PC-9 (cell line): ENCODE measurements around the gene CDKN2B. TPM values are rescaled to one million over a fixed set of nuclear protein-coding genes. Genes with fewer than 3 reads are reported as not detected.

Experiments used
- BruUV-seq: library from RNA; stranded (reverse); fragments of 400-500 nt; replicated peaks from 2 replicates; lab custom pipeline; 2021; lab: Mats Ljungman, UMichigan
- CTCF ChIA-PET: fragments of 300-600 bp; sonication (Branson Sonifier 250); formaldehyde crosslinking; loops from one replicate; lab custom pipeline; 2022; ENCODE audit warnings: antibody characterized with exemption; lab: Charles Lee
- POLR2A ChIA-PET: fragments of 300-600 bp; sonication (Branson Sonifier 250); formaldehyde crosslinking; loops from one replicate; lab custom pipeline; 2022; ENCODE audit warnings: antibody characterized with exemption; ENCODE audit not compliant: unreplicated experiment; lab: Charles Lee
- DNase-seq, 2 experiments: peaks; one replicate each; pipeline versions ENCODE4 v3.0.0 to v3.0.0-alpha.2; 2015 to 2022; ENCODE audit warnings: mixed read lengths in 1 of 2
- H2AFZ ChIP-seq: fragments of 200-600 bp; sonication (generic); 2 replicates; pipeline ENCODE4 v1.8.1; 2017; ENCODE audit warnings: antibody characterized with exemption
- H3F3A ChIP-seq: fragments of 200-600 bp; sonication (generic); 2 replicates; pipeline ENCODE4 v1.8.1; 2017; ENCODE audit warnings: antibody characterized with exemption, mild to moderate bottlenecking, low read depth; ENCODE audit not compliant: insufficient read depth
- H3K27ac ChIP-seq: fragments of 200-600 bp; sonication (generic); 2 replicates; pipeline ENCODE4 v1.6.1; 2016; ENCODE audit warnings: mixed run types
- H3K27me3 ChIP-seq: fragments of 200-600 bp; sonication (generic); 2 replicates; pipeline ENCODE4 v1.6.1; 2016; ENCODE audit warnings: low read depth, mixed run types; ENCODE audit not compliant: insufficient read depth
- H3K36me3 ChIP-seq: fragments of 200-600 bp; sonication (generic); 2 replicates; pipeline ENCODE4 v1.6.1; 2016; ENCODE audit warnings: low read depth, mixed run types
- H3K4me1 ChIP-seq: fragments of 200-600 bp; sonication (generic); replicated peaks from 2 replicates; pipeline ENCODE4 v1.6.1; 2016; ENCODE audit warnings: mixed run types; ENCODE audit not compliant: insufficient read depth
- H3K4me2 ChIP-seq: fragments of 200-600 bp; sonication (generic); 2 replicates; pipeline ENCODE4 v1.6.1; 2017; ENCODE audit warnings: mixed run types
- H3K4me3 ChIP-seq: fragments of 200-600 bp; sonication (generic); 2 replicates; pipeline ENCODE4 v1.6.1; 2016; ENCODE audit warnings: mixed run types
- H3K79me2 ChIP-seq: fragments of 200-600 bp; sonication (generic); 2 replicates; pipeline ENCODE4 v1.6.1; 2017; ENCODE audit warnings: low read depth, mixed run types
- H3K9me2 ChIP-seq: fragments of 200-600 bp; sonication (generic); 2 replicates; pipeline ENCODE4 v1.8.1; 2017; ENCODE audit warnings: mild to moderate bottlenecking; ENCODE audit not compliant: insufficient read depth
- H3K9me3 ChIP-seq: fragments of 200-600 bp; sonication (generic); 2 replicates; pipeline ENCODE4 v1.8.1; 2016; ENCODE audit warnings: low read depth; ENCODE audit not compliant: insufficient read depth
- H4K20me1 ChIP-seq: fragments of 200-600 bp; sonication (generic); 2 replicates; pipeline ENCODE4 v1.8.1; 2017; ENCODE audit not compliant: insufficient read depth
- CTCF ChIP-seq: fragments of 200-600 bp; sonication (generic); conservative IDR thresholded peaks from 2 replicates; pipeline ENCODE4 v1.6.1; 2017; ENCODE audit warnings: mixed run types, antibody characterized with exemption, mild to moderate bottlenecking, moderate library complexity
- EZH2 ChIP-seq: fragments of 200-600 bp; sonication (generic); IDR thresholded peaks from 2 replicates; pipeline ENCODE4 v1.8.0; 2017; ENCODE audit warnings: antibody characterized with exemption, low read depth
- intact Hi-C: fragments of 100-400 bp; cut with micrococcal nuclease; formaldehyde crosslinking; loops from one replicate; pipeline ENCODE4 v1.10.0; 2022; ENCODE audit not compliant: unreplicated experiment
- total RNA-seq: library from RNA; stranded (reverse); gene quantifications from 2 replicates; pipeline ENCODE4 v1.2.3, GENCODE V29; 2021

Gene CDKN2B
- total RNA-seq, 1 experiment from 2014 or later: 33.8 TPM

- intact Hi-C loops: loop anchor here (2.0 to 5.0 kb wide), 3 partner anchors 38 to 221 kb away; no protein-coding TSS in a partner anchor
- CTCF ChIA-PET: interaction anchor here (0.7 kb wide), 1 partner anchor 222 kb away, joined by 3 read pairs; no protein-coding TSS in a partner anchor
Observed at GRCh38 chr9:22035591-22036011, 26.5 kb upstream of the CDKN2B start.

GRCh38 chr9:22033012-22033630 is 24.0 kb upstream of the CDKN2B start:
- no peak overlapping the region for H3K4me3 ChIP-seq
- no peaks in the 10 kb centered on the region for H3K9me2 ChIP-seq
- no peak overlapping the region for H3K4me2 ChIP-seq
- intact Hi-C loops: no loop called here
- H4K20me1 ChIP-seq: no peaks in the 10 kb centered on the region
- no peak for DNase-seq
- BruUV-seq: no TSS peak
- no peaks in the 10 kb centered on the region for H3K27me3 ChIP-seq
- TF ChIP-seq EZH2 (no peak), CTCF (no peak)
- peaks cover 5% of the 10 kb centered on the region for H3K36me3 ChIP-seq
- no peak overlapping the region for H2AFZ ChIP-seq
- 0 out of 2 replicates have a peak, but pooled peaks cover 4% of the 10 kb centered on the region for H3K9me3 ChIP-seq
- CTCF ChIA-PET: no interaction called here
- H3K79me2 ChIP-seq: no peaks in the 10 kb centered on the region
- peaks cover 24% of the 10 kb centered on the region for H3K4me1 ChIP-seq
- peaks cover 14% of the 10 kb centered on the region; the same call in 1 of the 2 replicates for H3F3A ChIP-seq
- POLR2A ChIA-PET: no interaction called here
- H3K27ac ChIP-seq: no peak overlapping the region

More at GRCh38 chr9:22035591-22036011, 26.5 kb upstream of the CDKN2B start:
- no TSS peak for BruUV-seq
- Histone ChIP-seq H3K79me2 (no peaks in the 10 kb centered on the region), H2AFZ (no peak overlapping the region), H3K36me3 (peaks cover 5% of the 10 kb centered on the region), H3K4me3 (no peak overlapping the region), H3K27ac (no peak overlapping the region), H4K20me1 (no peaks in the 10 kb centered on the region), H3K4me1 (peaks cover 39% of the 10 kb centered on the region), H3K27me3 (no peaks in the 10 kb centered on the region), H3K9me2 (no peaks in the 10 kb centered on the region), H3K4me2 (no peak overlapping the region), H3K9me3 (no peaks in the 10 kb centered on the region), H3F3A (peaks cover 17% of the 10 kb centered on the region; the same call in 1 of the 2 replicates)
- POLR2A ChIA-PET: no interaction called here
- no peak for TF ChIP-seq EZH2
- no peak for TF ChIP-seq CTCF
- no peak for DNase-seq

DNA sequence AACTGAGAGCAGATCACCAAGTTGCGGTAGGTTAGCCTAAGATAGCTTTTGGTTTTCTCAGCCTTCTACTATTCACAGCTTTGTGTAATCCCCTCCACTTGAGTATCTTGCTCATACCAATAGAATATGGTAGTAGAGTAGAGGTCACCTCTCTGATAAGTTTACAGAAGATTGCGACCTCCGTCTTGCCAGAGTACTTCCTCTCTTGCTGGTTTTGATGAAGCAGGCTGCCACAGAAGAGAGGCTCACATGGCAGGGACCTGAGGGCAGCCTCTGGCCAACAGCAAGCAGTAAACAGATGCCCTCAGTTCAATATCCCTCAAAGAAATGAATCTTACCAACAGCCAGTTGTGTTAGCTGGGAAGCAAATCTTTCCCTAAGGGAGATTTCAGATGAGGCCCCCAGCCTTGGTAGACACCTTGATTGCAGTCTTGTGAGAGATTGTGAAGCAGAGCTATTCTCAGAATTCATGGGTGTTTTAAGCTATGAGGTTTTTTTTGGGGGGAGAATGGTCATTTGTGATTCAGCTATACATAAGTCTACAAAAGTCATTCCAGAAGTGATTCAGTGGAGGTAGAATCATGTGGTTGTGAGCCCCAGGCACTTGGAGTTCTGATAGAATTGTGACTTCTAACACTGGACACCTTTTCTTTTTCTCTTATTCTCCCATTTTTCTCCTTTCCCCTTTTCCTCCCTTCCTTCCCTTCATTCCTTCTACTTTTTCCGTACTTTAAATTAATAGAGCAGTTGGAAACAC is 22.7 kb upstream of the CDKN2B start:
- no peak overlapping the region for H2AFZ ChIP-seq
- 0 out of 2 replicates have a peak, but pooled peaks cover 4% of the 10 kb centered on the region for H3K9me3 ChIP-seq
- H3K79me2 ChIP-seq: no peaks in the 10 kb centered on the region
- H4K20me1 ChIP-seq: no peaks in the 10 kb centered on the region
- no peak for DNase-seq
- H3F3A ChIP-seq: peaks cover 5% of the 10 kb centered on the region; the same call in 1 of the 2 replicates
- intact Hi-C loops: no loop called here
- ChIA-PET CTCF (no interaction called here), POLR2A (no interaction called here)
- BruUV-seq: no TSS peak
- no peaks in the 10 kb centered on the region for H3K27me3 ChIP-seq
- H3K36me3 ChIP-seq: peaks cover 5% of the 10 kb centered on the region
- no peak for TF ChIP-seq CTCF
- TF ChIP-seq EZH2: no peak
- H3K4me3 ChIP-seq: no peak overlapping the region
- no peaks in the 10 kb centered on the region for H3K9me2 ChIP-seq
- no peak overlapping the region for H3K4me2 ChIP-seq
- peaks cover 15% of the 10 kb centered on the region for H3K4me1 ChIP-seq
- H3K27ac ChIP-seq: no peak overlapping the region
